Stimulated activated CD4-positive, alpha-beta T cell treated with anti-CD3 and anti-CD28 coated beads, Interleukin-15, amount 100 ng/mL, for 24 hours (primary cell): ENCODE data around the gene POM121.
"Not testable (repeated sequence)": the region's sequence is repeated elsewhere in the genome, so short reads cannot be mapped to it uniquely, and the experiment has no call there.

Experiments used
- DNase-seq: peaks from one replicate; pipeline ENCODE4 v3.0.0-alpha.2; 2020

Gene POM121

GRCh38 chr7:72924733-72925545 lies at the start of gene POM121:
Gene POM121 (plus strand): TSS chr7:72925095. CDS start chr7:72925122, 27 bp downstream.
- peak; percentile 87 for DNase-seq

DNA sequence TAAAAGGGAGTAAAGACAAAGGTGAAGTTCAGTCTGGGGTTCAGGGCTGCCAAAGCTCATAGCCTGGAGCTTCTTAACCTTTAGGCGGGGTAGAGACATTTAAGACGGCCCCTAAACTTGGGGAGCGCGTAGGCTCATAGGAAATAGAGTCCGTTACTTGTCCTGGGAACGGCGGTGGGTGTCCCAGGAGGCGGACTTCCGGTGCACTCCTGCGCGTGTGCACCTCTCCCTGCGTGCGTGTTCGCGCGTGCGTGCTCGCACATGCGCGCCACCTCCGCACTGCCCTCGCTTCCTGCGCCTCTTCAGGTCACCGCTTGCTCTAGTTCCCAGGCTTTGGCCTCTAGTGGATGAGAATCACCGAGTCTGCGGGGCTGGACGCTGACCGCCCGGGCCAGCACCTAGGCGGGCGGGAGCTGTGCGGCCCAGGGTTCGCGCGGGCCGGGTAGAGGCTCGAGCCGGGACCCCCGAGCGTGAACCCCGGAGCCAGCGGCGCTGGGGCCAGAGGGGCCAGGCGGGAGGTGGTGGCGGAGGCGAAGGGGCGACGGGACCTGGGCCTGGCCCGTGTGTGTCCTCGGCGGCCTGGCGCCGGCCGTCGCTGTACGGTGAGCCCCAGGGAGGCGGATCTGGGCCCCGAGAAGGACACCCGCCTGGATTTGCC lies 45.7 kb upstream of the POM121 start:
- peak; percentile 85 for DNase-seq

DNA sequence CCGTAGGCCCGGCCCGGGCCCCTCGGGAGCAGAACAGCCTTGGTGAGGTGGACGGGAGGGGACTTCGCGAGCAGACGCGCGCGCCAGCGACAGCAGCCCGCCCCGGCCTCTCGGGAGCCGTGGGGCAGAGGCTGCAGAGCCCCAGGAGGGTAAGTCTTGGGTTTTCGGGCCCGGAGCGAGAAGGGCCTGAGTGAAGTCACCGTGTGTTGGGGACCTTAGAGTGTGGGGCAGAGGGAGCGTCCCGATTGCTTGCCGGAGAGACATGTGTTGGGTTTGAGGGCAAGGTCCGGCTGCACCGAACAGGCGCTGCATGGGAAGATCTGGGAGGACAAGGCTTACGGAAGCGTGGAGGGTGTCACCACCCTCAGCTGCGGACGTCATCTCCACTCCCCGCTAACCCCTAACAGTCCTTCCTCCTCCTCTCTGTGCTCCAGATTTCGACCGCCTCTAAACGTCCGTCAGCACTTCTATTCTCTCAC lies 45.1 kb upstream of the POM121 start:
- peak; percentile 68 for DNase-seq

DNA sequence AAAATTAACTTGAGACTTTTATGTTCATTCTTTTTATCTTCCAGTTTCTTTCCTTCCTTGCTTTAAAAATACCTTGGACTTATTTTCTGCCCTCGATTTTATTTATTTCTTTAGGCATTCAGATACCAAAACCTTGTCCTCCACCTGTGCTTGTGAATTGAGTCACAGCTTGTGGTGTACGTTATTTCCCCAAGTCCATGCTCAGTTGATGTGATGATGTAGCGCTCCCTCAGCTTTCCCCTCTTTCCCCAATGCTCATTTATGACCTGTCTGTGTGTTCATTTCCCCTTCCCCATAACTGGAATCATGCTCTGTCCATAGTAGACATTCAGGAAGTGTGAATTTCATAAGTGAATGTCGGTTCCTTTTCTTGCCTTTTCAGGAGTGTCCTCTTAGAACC lies 33.1 kb upstream of the POM121 start:
- not testable (repeated sequence) for DNase-seq

- DNase-seq, result not testable (repeated sequence)
Measured at GRCh38 chr7:72904740-72905139, 20.2 kb upstream of the POM121 start.

DNA sequence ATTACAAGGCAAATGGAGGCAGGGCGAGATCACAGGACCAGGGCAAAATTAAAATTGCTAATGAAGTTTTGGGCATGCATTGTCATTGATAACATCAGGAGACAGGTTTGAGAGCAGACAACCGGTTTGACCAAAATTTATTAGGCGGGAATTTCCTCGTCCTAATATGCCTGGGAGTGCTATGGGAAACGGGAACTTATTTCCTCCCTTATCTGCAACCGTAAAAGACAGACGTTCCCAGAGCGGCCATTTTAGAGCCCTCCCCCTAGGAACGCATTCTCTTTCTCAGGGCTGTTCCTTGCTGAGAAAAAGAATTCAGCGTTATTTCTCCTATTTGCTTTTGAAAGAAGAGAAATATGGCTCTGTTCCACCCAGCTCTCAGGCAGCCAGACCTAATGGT lies 16.5 kb upstream of the POM121 start:
- DNase-seq, result not testable (repeated sequence)

DNA sequence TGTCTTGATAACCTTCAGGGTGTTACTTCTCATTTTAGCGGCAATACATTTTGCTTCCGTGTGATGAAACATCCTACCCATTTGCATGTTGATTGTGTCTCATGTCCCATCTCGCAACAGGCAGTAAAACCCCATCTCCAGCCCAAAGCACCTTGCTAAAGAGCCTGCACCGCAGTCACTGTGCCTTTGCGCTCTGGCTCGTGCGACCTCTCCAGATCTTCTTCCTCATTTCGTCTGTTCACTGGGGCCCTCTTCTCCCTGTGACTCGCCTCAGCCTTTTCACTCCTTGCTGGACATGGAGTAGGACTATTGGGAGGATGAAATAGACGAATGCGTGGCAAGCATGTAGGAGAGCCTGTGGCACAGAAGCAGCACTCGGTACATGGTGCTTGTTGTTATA lies 13.5 kb upstream of the POM121 start:
- DNase-seq, result not testable (repeated sequence)

DNA sequence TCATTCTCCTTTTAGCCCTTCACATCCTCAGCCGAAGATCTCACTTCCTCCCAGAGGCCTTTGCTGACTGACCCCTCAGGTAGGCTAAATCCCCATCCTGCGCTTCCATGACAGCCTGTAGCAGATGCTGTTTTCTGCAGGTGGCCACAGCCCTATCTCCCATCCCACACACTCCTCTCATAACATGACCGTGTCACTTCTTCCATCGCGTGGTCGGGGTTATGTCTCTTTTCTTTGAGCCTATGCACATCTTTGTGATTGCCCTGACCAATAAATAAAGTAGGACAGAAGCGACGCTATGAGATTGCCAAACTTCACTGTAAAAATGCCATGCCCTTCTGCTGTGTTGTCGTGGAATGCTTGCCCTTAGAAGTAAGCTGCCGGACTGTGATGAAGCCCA lies 11.1 kb upstream of the POM121 start:
- peak; percentile 43 for DNase-seq

DNA sequence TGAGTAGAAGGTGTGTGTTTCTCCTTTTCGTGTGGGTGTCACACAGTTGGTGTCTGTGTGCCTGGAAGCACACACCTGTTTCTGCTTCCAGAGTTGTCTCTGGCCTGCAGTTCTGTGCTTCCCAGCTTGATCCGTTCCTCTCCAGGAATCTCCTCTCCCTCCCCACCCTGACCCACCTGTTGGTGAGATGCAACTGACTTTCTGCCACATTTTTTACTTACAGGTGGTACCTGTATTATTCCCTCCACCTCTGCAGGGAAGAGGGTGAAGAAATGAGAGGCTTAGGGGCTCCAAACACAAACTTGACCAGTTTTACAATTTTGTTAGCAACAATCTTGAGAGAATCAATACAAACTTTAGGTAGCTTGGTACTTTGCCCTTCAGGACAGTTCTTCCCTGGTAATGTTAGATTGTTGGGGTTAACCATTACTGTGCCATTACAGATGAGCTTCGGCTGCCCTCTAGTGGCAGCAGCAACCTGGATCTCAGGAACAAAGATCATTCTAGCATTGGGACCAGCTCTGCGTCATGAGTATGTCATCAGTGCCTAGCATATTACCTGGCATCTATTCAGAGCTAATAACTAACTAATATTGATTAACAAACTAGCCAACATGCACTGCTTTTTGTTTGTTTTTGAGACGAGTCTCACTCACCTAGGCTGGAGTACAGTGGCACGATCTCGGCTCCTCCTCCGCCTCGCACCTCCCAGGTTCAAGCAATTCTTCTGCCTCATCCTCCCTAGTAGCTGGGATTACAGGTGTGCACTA lies 10.0 kb upstream of the POM121 start:
- peak; percentile 67 for DNase-seq

DNA sequence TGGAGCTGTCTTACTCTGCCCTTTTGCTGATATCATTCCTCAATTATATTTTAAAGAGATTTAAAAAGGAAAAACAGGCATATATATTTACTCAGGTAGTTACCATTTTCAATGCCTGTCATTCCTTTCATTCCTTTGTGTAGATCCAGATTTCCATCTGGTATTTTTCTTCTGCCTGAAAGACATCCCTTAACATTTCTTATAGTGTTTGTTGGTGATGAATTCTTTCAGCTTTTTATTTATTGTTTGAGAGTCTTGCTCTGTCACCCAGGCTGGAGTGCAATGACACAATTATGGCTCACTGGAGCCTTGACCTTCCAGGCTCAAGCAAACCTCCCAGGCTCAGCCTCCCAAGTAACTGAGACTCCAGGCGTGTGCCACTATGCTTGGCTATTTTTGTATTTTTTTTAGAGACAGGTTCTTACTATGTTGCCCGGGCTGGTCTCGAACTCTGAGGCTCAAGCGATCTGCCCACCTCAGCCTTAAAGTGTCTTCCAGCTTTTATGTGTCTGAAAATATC lies 5.6 kb upstream of the POM121 start:
- DNase-seq, result no peak

DNA sequence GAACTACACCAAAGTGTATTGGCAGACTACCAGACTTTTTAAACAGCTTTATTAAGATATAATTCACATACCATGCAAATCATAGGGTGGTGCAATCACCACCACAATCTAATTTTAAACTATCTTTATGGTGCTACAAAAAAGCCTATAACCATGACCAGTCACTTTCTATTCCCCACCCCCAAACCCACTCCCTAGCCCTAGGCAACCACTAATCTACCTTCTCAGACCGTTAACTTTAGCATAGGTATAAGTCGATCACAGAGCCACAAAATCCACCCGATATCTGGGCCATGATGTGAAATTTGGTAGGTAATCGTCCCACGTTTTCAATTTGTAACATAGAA lies 536 bp upstream of the POM121 start:
- DNase-seq, result no peak

- DNase-seq, result no peak
Measured at GRCh38 chr7:72925546-72926120, 738 bp downstream of the POM121 start.

DNA sequence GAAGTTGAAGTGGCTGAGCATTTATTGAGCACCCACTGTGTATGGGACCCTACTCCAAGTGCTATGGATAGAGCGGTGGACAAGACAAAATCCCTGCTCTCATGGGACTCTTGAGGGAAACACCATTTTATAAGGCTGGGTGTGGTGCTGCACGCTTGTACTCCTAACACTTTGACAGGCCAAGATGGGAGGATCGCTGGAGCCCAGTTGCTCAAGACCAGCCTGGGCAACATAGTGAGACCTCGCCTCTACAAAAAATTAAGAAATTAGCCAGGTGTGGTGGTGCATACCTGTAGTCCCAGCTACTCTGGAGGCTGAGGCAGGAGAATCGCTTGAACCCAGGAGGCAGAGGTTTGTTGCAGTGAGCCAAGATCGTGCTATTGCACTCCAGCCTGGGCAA lies 2.9 kb downstream of the POM121 start:
- not testable (repeated sequence) for DNase-seq

GRCh38 chr7:72928216-72928615 lies 3.3 kb downstream of the POM121 start:
- DNase-seq, result not testable (repeated sequence)

DNA sequence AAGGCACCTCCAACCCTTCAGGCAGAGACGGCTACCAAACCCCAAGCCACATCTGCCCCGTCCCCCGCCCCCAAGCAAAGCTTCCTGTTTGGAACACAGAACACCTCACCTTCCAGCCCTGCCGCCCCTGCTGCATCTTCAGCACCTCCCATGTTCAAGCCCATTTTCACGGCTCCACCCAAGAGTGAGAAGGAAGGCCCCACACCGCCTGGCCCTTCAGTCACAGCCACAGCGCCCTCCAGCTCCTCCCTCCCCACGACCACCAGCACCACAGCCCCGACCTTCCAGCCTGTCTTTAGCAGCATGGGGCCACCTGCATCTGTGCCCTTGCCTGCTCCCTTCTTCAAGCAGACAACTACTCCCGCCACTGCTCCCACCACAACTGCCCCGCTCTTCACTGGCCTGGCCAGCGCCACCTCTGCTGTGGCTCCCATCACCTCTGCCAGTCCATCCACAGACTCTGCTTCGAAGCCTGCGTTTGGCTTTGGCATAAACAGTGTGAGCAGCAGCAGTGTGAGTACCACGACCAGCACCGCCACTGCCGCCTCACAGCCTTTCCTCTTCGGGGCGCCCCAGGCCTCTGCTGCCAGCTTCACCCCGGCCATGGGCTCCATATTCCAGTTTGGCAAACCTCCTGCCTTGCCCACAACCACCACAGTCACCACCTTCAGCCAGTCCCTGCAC lies 17.3 kb downstream of the POM121 start:
- not testable (repeated sequence) for DNase-seq

DNA sequence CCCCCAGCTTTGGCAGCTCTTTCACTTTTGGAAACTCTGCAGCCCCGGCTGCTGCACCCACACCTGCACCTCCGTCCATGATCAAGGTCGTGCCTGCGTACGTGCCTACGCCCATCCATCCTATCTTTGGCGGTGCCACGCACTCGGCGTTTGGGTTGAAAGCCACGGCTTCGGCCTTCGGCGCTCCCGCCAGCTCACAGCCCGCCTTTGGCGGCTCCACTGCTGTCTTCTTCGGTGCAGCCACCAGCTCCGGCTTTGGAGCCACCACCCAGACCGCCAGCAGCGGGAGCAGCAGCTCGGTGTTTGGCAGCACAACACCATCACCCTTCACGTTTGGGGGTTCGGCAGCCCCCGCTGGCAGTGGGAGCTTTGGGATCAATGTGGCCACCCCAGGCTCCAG lies 18.1 kb downstream of the POM121 start:
- DNase-seq, result not testable (repeated sequence)

GRCh38 chr7:72944937-72945336 lies 20.0 kb downstream of the POM121 start:
- DNase-seq, result not testable (repeated sequence)

DNA sequence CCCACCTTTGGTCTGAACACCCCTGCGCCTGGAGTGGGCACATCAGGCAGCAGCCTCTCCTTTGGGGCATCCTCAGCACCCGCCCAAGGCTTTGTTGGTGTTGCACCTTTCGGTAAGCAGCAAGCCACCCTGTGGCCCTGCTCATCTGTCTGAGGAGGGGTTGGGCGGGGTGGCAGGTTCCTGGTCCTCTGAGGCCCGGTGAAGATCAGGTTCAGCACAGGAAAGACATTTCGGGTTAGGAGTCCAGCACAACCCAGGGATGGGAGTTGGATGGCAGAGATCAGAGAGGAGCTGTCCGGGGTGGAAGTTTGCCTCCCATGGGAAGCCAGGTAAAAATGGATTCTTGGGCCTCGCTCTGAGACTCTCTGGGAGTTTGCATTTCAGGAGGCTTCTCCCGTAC lies 20.7 kb downstream of the POM121 start:
- not testable (repeated sequence) for DNase-seq

GRCh38 chr7:72946130-72946745 lies 21.3 kb downstream of the POM121 start:
- not testable (repeated sequence) for DNase-seq

GRCh38 chr7:72948714-72949113 lies 23.8 kb downstream of the POM121 start:
- DNase-seq, result not testable (repeated sequence)

GRCh38 chr7:72949276-72949675 lies 24.4 kb downstream of the POM121 start:
- not testable (repeated sequence) for DNase-seq

DNA sequence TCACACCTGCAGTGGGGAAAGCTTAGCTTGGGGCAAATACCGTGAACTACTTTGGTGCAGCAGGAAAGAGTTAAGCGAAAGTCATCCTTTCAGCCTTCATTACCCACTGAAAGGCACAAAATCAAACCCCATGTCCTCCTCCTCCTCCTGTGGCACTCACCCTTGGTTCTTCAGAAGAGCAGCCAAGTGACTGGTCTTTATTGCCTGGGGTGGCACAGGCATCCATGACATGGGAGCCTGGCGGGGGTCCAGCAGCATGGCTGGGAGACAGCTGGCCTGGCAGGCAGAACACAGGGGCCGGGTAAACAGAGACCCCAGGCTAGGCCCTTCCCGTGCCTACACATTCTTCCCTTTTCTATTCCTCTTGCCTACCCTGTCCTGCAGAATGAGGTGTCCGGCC lies 24.8 kb downstream of the POM121 start:
- DNase-seq, result not testable (repeated sequence)
